Measurements from ENCODE around the gene ATP13A3. TPM values are rescaled to one million over a fixed set of nuclear protein-coding genes. Genes with fewer than 3 reads are reported as not detected.

ATP13A3 gene
- total RNA-seq, 1 experiment from 2014 or later: 121 TPM

- no peak overlapping the region for H3K4me3 ChIP-seq (ENCODE audit: low read depth, low read length, poor library complexity, severe bottlenecking)
- BruUV-seq (replicated peaks): no TSS peak
- H3K27ac ChIP-seq (ENCODE audit: low read depth, low read length, poor library complexity, severe bottlenecking): no peak overlapping the region
- H3K4me1 ChIP-seq (ENCODE audit: insufficient read depth, low read length, poor library complexity, severe bottlenecking): no peaks in the 10 kb centered on the region
- TF ChIP-seq EZH2 (IDR thresholded peaks at IDR 0.05; ENCODE audit: borderline replicate concordance, low read depth, low read length, poor library complexity, severe bottlenecking): no peak
- TF ChIP-seq, protein P1, sequence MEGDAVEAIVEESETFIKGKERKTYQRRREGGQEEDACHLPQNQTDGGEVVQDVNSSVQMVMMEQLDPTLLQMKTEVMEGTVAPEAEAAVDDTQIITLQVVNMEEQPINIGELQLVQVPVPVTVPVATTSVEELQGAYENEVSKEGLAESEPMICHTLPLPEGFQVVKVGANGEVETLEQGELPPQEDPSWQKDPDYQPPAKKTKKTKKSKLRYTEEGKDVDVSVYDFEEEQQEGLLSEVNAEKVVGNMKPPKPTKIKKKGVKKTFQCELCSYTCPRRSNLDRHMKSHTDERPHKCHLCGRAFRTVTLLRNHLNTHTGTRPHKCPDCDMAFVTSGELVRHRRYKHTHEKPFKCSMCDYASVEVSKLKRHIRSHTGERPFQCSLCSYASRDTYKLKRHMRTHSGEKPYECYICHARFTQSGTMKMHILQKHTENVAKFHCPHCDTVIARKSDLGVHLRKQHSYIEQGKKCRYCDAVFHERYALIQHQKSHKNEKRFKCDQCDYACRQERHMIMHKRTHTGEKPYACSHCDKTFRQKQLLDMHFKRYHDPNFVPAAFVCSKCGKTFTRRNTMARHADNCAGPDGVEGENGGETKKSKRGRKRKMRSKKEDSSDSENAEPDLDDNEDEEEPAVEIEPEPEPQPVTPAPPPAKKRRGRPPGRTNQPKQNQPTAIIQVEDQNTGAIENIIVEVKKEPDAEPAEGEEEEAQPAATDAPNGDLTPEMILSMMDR (conservative IDR thresholded peaks at IDR 0.05; ENCODE audit: low read depth, low read length): no peak
- intact Hi-C loops (cut with micrococcal nuclease; ENCODE audit: unreplicated experiment): no loop called here
- H3K27me3 ChIP-seq (replicated peaks; ENCODE audit: insufficient read depth, low read depth, low read length, poor library complexity): no peaks in the 10 kb centered on the region
- no peak for DNase-seq (ENCODE audit: low spot score)
- ChIA-PET POLR2A (ENCODE audit: low non-redundant PET) (no interaction called here), CTCF (no interaction called here)
- H3K9me3 ChIP-seq (ENCODE audit: low read depth, low read length, poor library complexity, severe bottlenecking): no peaks in the 10 kb centered on the region
- H3K36me3 ChIP-seq (ENCODE audit: insufficient read depth, low read length, poor library complexity, severe bottlenecking): peaks cover 69% of the 10 kb centered on the region
Observed at GRCh38 chr3:194450341-194450740, 36.5 kb downstream of the ATP13A3 start.

DNA sequence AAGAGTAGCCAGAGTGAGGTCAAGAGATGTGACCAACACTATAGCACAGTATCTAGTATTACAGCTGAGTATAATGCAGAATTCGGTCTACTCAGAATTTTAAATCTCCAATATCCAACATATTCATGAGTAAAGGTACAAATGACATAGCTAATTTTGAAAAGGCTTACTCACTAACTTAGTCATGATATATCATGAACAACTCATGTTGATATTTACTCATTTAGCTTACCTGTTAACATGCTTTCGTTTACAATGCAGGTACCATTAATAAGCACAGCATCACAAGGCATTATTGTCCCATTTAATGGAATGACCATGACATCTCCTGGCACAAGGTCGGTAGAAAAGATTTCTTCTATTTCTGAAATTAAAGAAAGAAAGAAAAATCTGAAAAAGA, 36.9 kb downstream of the ATP13A3 start:
- intact Hi-C loops (cut with micrococcal nuclease; ENCODE audit: unreplicated experiment): no loop called here
- DNase-seq (ENCODE audit: low spot score): no peak
- H3K4me1 ChIP-seq (ENCODE audit: insufficient read depth, low read length, poor library complexity, severe bottlenecking): no peaks in the 10 kb centered on the region
- no peaks in the 10 kb centered on the region for H3K27me3 ChIP-seq (replicated peaks; ENCODE audit: insufficient read depth, low read depth, low read length, poor library complexity)
- ChIA-PET POLR2A (ENCODE audit: low non-redundant PET) (no interaction called here), CTCF (no interaction called here)
- H3K4me3 ChIP-seq (ENCODE audit: low read depth, low read length, poor library complexity, severe bottlenecking): no peak overlapping the region
- BruUV-seq (replicated peaks): no TSS peak
- H3K9me3 ChIP-seq (ENCODE audit: low read depth, low read length, poor library complexity, severe bottlenecking): no peaks in the 10 kb centered on the region
- no peak overlapping the region for H3K27ac ChIP-seq (ENCODE audit: low read depth, low read length, poor library complexity, severe bottlenecking)
- peaks cover 73% of the 10 kb centered on the region for H3K36me3 ChIP-seq (ENCODE audit: insufficient read depth, low read length, poor library complexity, severe bottlenecking)
- TF ChIP-seq EZH2 (IDR thresholded peaks at IDR 0.05; ENCODE audit: borderline replicate concordance, low read depth, low read length, poor library complexity, severe bottlenecking): no peak
- TF ChIP-seq, protein P1 (conservative IDR thresholded peaks at IDR 0.05; ENCODE audit: low read depth, low read length): no peak

GRCh38 chr3:194447657-194448056, 39.1 kb downstream of the ATP13A3 start:
- no TSS peak for BruUV-seq (replicated peaks)
- Histone ChIP-seq H3K36me3 (ENCODE audit: insufficient read depth, low read length, poor library complexity, severe bottlenecking) (peaks cover 67% of the 10 kb centered on the region), H3K9me3 (ENCODE audit: low read depth, low read length, poor library complexity, severe bottlenecking) (no peaks in the 10 kb centered on the region), H3K4me1 (ENCODE audit: insufficient read depth, low read length, poor library complexity, severe bottlenecking) (no peaks in the 10 kb centered on the region), H3K4me3 (ENCODE audit: low read depth, low read length, poor library complexity, severe bottlenecking) (no peak overlapping the region), H3K27me3 (replicated peaks; ENCODE audit: insufficient read depth, low read depth, low read length, poor library complexity) (no peaks in the 10 kb centered on the region), H3K27ac (ENCODE audit: low read depth, low read length, poor library complexity, severe bottlenecking) (no peak overlapping the region)
- TF ChIP-seq, protein P1 (conservative IDR thresholded peaks at IDR 0.05; ENCODE audit: low read depth, low read length): no peak
- no peak for TF ChIP-seq EZH2 (IDR thresholded peaks at IDR 0.05; ENCODE audit: borderline replicate concordance, low read depth, low read length, poor library complexity, severe bottlenecking)
- no peak for DNase-seq (ENCODE audit: low spot score)
- ChIA-PET CTCF (no interaction called here), POLR2A (ENCODE audit: low non-redundant PET) (no interaction called here)
- intact Hi-C loops (cut with micrococcal nuclease; ENCODE audit: unreplicated experiment): no loop called here
